Fibroblast of villous mesenchyme (primary cell): Measurements from ENCODE around the gene LMBR1. TPM values are rescaled to one million over a fixed set of nuclear protein-coding genes. Genes with fewer than 3 reads are reported as not detected.

Experiments used
- DNase-seq: peaks from one replicate; pipeline ENCODE4 v3.0.0-alpha.2; 2010; ENCODE audit warnings: low read depth
- H3K4me3 ChIP-seq: 2 replicates; pipeline ENCODE4 v1.5.1; 2011; ENCODE audit warnings: low read depth, mild to moderate bottlenecking, low read length
- CTCF ChIP-seq: IDR thresholded peaks from 2 replicates; pipeline ENCODE4 v1.5.1; 2012; ENCODE audit warnings: low read depth, mild to moderate bottlenecking, low read length; ENCODE audit not compliant: insufficient read depth
- small RNA-seq: library from RNA; depleted of rRNA; stranded (forward); fragments of <200 nt; gene quantifications from one replicate; pipeline ENCODE3, GENCODE V24; 2012
- total RNA-seq: library from RNA; depleted of rRNA; stranded (reverse); fragments of >200 nt; gene quantifications from 2 replicates; pipeline ENCODE4 v1.2.3, GENCODE V29; 2012

The LMBR1 gene
- total RNA-seq, 1 donor: 43.6 TPM

GRCh38 chr7:156635529-156636385 is 257.2 kb downstream of the LMBR1 start:
- no peak for TF ChIP-seq CTCF
- no peak for DNase-seq
- no peak overlapping the region for H3K4me3 ChIP-seq

- H3K4me3 ChIP-seq: no peak overlapping the region
- no peak for DNase-seq
- no peak for TF ChIP-seq CTCF
Measured at GRCh38 chr7:156634117-156634516, 258.9 kb downstream of the LMBR1 start.

- no peak overlapping the region for H3K4me3 ChIP-seq
- TF ChIP-seq CTCF: no peak
- DNase-seq: no peak
Measured at GRCh38 chr7:156629873-156630272, 263.1 kb downstream of the LMBR1 start.

- TF ChIP-seq CTCF: no peak
- DNase-seq: no peak
- no peak overlapping the region for H3K4me3 ChIP-seq
Measured at GRCh38 chr7:156628562-156628961, 264.4 kb downstream of the LMBR1 start.

Small RNA genes lying within 50 kb of the gene (small RNA-seq; reads per million reads assigned to genes)
- not detected for gene RNU4-31P

Other genes starting within 250 kb of the LMBR1 start
- gene NOM1, start 56.5 kb upstream of the LMBR1 start, total RNA-seq: 15.8 and 19.0 TPM in 2 replicates
- gene MNX1, start 117.5 kb upstream of the LMBR1 start, total RNA-seq: not detected in 2 replicates
- 92.8 and 150 TPM in 2 replicates for gene UBE3C, start 245.7 kb upstream of the LMBR1 start, total RNA-seq